Left lung (tissue), 10 donors: ENCODE results near the gene UNC93B1. TPM values are rescaled to one million over a fixed set of nuclear protein-coding genes. Genes with fewer than 3 reads are reported as not detected.
"Not testable (repeated sequence)": the region's sequence is repeated elsewhere in the genome, so short reads cannot be mapped to it uniquely, and the experiment has no call there.

Source experiments
- ATAC-seq: fragments of 200-7000 bp; cut with Tn5 transposase; one replicate; pipeline ENCODE4 v1.9.1; 2020; ENCODE audit warnings: moderate library complexity
- DNase-seq, 4 donors: peaks; one replicate each; pipeline ENCODE4 v3.0.0-alpha.2; 2013 to 2020
- H3K27ac ChIP-seq, 2 donors: fragments of 200-600 bp; sonication (generic) in 1 of 2; one replicate each; pipeline versions ENCODE4 v1.5.0 to v1.8.0; 2020 to 2021
- H3K27me3 ChIP-seq, 2 donors: fragments of 200-600 bp; sonication (generic) in 1 of 2; one replicate each; pipeline versions ENCODE4 v1.5.0 to v1.8.0; 2020 to 2021
- H3K36me3 ChIP-seq, 2 donors: fragments of 200-600 bp; sonication (generic) in 1 of 2; one replicate each; pipeline versions ENCODE4 v1.5.0 to v1.8.0; 2020 to 2021
- H3K4me1 ChIP-seq, 2 donors: fragments of 200-600 bp; one replicate each; pipeline ENCODE4 v1.8.0; 2021
- H3K4me3 ChIP-seq, 2 donors: fragments of 200-600 bp; sonication (generic) in 1 of 2; one replicate each; pipeline versions ENCODE4 v1.5.0 to v1.8.0; 2020 to 2021; ENCODE audit warnings: mild to moderate bottlenecking in 1 of 2
- H3K9me3 ChIP-seq, 2 donors: fragments of 200-600 bp; sonication (generic) in 1 of 2; one replicate each; pipeline versions ENCODE4 v1.5.0 to v1.8.0; 2020 to 2021
- intact Hi-C, 2 donors: fragments of 100-400 bp; cut with DNase I; formaldehyde crosslinking; loops; one replicate each; pipeline versions ENCODE4 v1.11.2 to v1.14.2; 2022
- polyA plus RNA-seq, 6 donors: library from polyadenylated mRNA; unstranded; fragments of 120-200 nt; gene quantifications; one replicate each; pipeline ENCODE4 v1.2.1, GENCODE V29; 2013; ENCODE audit not compliant: insufficient read length in 6 of 6
- total RNA-seq, 2 donors: library from RNA; stranded (reverse); fragmentation: NEBNext Ultra II Directional; extraction: Animal tissue kit (Norgen Biotek cat#: 25700); gene quantifications; one replicate each; pipeline ENCODE4 v1.2.1, GENCODE V29; 2021
- TF ChIP-seq, protein P1 (sequence below), 2 donors: fragments of 200-600 bp; sonication (generic) in 1 of 2; IDR thresholded peaks; one replicate each; pipeline versions ENCODE4 v1.5.0 to v1.8.0; 2021; ENCODE audit warnings: antibody characterized with exemption in 2 of 2
- donor health status: DM: no; HTN: yes; CAD: no.
- donor health status: DM: no; HTN: no; CAD: no.

UNC93B1 gene
- total and polyA plus RNA-seq, 8 donors: 15.7 to 98.9 (median 17.7) TPM

DNA sequence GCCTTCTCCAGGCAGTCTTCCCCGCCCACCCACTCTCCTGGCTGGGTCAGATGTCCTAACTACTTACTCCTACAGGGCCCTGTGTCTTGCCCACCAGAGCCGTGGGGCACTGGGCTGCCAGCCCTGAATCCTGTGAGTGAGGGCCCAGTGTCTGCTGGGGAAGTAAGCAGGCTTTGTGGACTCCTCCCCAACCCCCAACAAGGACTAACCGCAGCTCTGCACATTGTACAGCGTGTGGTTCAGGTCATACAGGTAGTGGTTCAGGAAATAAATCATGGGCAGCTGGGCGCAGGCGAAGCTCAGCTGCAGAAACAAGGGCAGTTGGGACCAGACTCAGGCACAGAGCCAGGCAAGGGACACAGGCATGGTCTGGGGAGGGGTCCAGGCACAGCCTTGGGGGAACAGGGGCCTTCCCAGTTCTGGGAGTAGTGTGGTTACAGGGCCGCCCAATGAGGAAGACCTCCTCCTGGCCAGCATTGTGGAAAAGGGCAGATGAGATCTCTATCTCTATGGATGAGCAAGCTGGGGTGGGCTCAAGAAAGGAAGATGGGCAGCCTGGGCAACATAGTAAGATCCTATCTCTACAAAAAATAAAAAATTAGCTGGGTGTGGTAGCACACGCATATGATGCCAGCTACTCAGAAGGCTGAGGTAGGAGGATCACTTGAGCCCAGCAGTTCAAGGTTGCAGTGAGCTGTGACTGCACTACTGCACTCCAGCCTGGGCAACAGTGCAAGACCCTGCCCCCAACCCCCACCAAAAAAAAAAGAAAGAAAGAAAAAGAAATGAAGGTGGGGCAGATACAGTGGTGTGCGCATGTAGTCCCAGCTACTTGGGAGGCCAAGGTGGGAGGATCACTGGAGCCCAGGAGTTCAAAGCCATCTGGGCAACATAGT is 5.5 kb downstream of the UNC93B1 start:
- Histone ChIP-seq H3K36me3 (peaks cover 0 to 54% of the 10 kb centered on the region in 2 donors), H3K27me3 (no peaks in the 10 kb centered on the region), H3K4me3 (no peak overlapping the region), H3K27ac (no peak overlapping the region), H3K4me1 (peaks cover 5 to 60% of the 10 kb centered on the region in 2 donors), H3K9me3 (no peaks in the 10 kb centered on the region)
- ATAC-seq (no peak), DNase-seq (peak in 2 of 4 donors; percentile 10 to 48)
- TF ChIP-seq, protein P1, sequence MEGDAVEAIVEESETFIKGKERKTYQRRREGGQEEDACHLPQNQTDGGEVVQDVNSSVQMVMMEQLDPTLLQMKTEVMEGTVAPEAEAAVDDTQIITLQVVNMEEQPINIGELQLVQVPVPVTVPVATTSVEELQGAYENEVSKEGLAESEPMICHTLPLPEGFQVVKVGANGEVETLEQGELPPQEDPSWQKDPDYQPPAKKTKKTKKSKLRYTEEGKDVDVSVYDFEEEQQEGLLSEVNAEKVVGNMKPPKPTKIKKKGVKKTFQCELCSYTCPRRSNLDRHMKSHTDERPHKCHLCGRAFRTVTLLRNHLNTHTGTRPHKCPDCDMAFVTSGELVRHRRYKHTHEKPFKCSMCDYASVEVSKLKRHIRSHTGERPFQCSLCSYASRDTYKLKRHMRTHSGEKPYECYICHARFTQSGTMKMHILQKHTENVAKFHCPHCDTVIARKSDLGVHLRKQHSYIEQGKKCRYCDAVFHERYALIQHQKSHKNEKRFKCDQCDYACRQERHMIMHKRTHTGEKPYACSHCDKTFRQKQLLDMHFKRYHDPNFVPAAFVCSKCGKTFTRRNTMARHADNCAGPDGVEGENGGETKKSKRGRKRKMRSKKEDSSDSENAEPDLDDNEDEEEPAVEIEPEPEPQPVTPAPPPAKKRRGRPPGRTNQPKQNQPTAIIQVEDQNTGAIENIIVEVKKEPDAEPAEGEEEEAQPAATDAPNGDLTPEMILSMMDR (IDR thresholded peaks at IDR 0.05): no peak
- intact Hi-C loops: no loop called here

DNA sequence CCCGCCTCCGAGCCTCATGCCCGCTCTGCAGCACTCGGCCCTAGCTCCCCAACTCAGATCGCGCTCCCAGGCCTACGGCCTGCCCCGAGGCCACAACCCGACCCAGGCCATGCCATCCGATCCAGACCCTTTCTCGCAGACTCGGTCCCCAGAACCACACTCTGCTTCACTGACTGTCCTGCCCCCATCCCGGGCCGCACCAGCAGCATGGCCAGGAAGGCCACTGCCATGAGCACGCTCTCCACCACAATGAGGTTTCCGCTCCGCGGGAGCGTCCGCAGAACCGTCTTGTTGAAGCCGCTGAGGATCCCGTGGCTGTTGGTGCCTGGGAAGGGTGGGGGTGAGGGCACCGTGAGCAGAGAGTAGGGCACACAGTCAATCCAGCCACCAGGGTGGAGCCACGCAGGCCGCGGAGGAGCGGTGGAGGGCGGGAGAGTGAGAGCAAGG is 6.4 kb downstream of the UNC93B1 start:
- Histone ChIP-seq H3K27ac (no peak overlapping the region), H3K4me3 (no peak overlapping the region), H3K27me3 (no peaks in the 10 kb centered on the region), H3K4me1 (peaks cover 5 to 51% of the 10 kb centered on the region in 2 donors), H3K36me3 (peaks cover 0 to 61% of the 10 kb centered on the region in 2 donors), H3K9me3 (no peaks in the 10 kb centered on the region)
- TF ChIP-seq, protein P1 (IDR thresholded peaks at IDR 0.05): no peak
- ATAC-seq (no peak), DNase-seq (peak in 1 of 4 donors; percentile 79)
- intact Hi-C loops: no loop called here

- no peaks in the 10 kb centered on the region for H3K9me3 ChIP-seq
- ATAC-seq (peak; percentile 96), DNase-seq (peak in 2 of 4 donors; percentile 80 to 94)
- TF ChIP-seq, protein P1 (IDR thresholded peaks at IDR 0.05): no peak
- H3K4me3 ChIP-seq: no peak overlapping the region
- peaks cover 5 to 46% of the 10 kb centered on the region in 2 donors for H3K4me1 ChIP-seq
- no peaks in the 10 kb centered on the region for H3K27me3 ChIP-seq
- peaks cover 0 to 61% of the 10 kb centered on the region in 2 donors for H3K36me3 ChIP-seq
- intact Hi-C loops: no loop called here
- H3K27ac ChIP-seq: no peak overlapping the region
These were observed 7.0 kb downstream of the UNC93B1 start for GRCh38 chr11:67996622-67997474.

DNA sequence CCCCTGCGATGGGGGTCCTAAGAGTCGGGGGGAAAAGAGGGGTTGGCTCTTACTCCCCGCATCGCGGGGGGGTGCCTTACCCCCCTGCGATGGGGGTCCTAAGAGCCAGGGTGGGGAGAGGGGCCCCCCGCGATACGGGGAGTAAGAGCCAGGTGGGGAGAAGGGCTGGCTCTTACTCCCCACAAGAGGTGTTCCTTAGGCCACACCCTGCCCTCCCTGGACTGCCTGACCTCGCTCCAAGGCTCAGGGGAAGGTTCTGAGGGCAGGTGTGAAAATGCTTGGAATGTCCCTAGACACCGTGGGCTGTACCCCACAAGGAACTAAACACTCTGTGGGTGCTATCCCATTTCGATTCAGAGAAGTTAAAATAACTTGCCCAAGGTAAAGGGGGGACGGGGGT is 7.8 kb downstream of the UNC93B1 start:
- DNase-seq (no peak), ATAC-seq (peak; percentile 4)
- Histone ChIP-seq H3K9me3 (no peaks in the 10 kb centered on the region), H3K27ac (no peak overlapping the region), H3K4me1 (peaks cover 5 to 46% of the 10 kb centered on the region in 2 donors), H3K27me3 (peaks cover 0 to 8% of the 10 kb centered on the region in 2 donors), H3K36me3 (peaks cover 0 to 67% of the 10 kb centered on the region in 2 donors), H3K4me3 (no peak overlapping the region)
- intact Hi-C loops: no loop called here
- TF ChIP-seq, protein P1 (IDR thresholded peaks at IDR 0.05): no peak

GRCh38 chr11:67995579-67995978 is 8.3 kb downstream of the UNC93B1 start:
- ATAC-seq, H3K4me3 ChIP-seq, H3K27ac ChIP-seq: not testable (repeated sequence)

GRCh38 chr11:67995129-67995528 is 8.8 kb downstream of the UNC93B1 start:
- H3K4me3 ChIP-seq, H3K9me3 ChIP-seq, DNase-seq, ATAC-seq, H3K27ac ChIP-seq, intact Hi-C loops: not testable (repeated sequence)
- Histone ChIP-seq H3K36me3 (peaks cover 0 to 68% of the 10 kb centered on the region in 2 donors), H3K27me3 (peaks cover 0 to 13% of the 10 kb centered on the region in 2 donors), H3K4me1 (peaks cover 5 to 43% of the 10 kb centered on the region in 2 donors)

More at GRCh38 chr11:67995579-67995978, 8.3 kb downstream of the UNC93B1 start:
- H3K9me3 ChIP-seq, intact Hi-C loops, DNase-seq: not testable (repeated sequence)
- H3K4me1 ChIP-seq: peaks cover 5 to 43% of the 10 kb centered on the region in 2 donors
- H3K36me3 ChIP-seq: peaks cover 0 to 68% of the 10 kb centered on the region in 2 donors
- peaks cover 0 to 12% of the 10 kb centered on the region in 2 donors for H3K27me3 ChIP-seq

- DNase-seq, H3K4me3 ChIP-seq, ATAC-seq, intact Hi-C loops, H3K9me3 ChIP-seq, H3K27ac ChIP-seq: not testable (repeated sequence)
- peaks cover 5 to 38% of the 10 kb centered on the region in 2 donors for H3K4me1 ChIP-seq
- peaks cover 0 to 66% of the 10 kb centered on the region in 2 donors for H3K36me3 ChIP-seq
- H3K27me3 ChIP-seq: peaks cover 0 to 13% of the 10 kb centered on the region in 2 donors
These were observed 9.5 kb downstream of the UNC93B1 start for GRCh38 chr11:67994387-67994786.
